Caco-2 (cell line): ENCODE measurements around the gene PITRM1. TPM values are rescaled to one million over a fixed set of nuclear protein-coding genes. Genes with fewer than 3 reads are reported as not detected.

ENCODE experiments used
- BruUV-seq: library from RNA; stranded (reverse); fragments of 400-500 nt; replicated peaks from 2 replicates; lab custom pipeline; 2021; lab: Mats Ljungman, UMichigan
- CTCF ChIA-PET: fragments of 300-600 bp; sonication (Branson Sonifier 250); formaldehyde crosslinking; loops from one replicate; lab custom pipeline; 2022; ENCODE audit warnings: antibody characterized with exemption; lab: Charles Lee
- POLR2A ChIA-PET: fragments of 300-600 bp; sonication (Branson Sonifier 250); formaldehyde crosslinking; loops from one replicate; lab custom pipeline; 2022; ENCODE audit warnings: antibody characterized with exemption; lab: Charles Lee
- DNase-seq, 2 experiments: peaks; one replicate each; pipeline versions ENCODE4 v3.0.0 to v3.0.0-alpha.2; 2020 to 2022
- H3K27me3 ChIP-seq: replicated peaks from 2 replicates; pipeline ENCODE4 v1.6.0; 2011; ENCODE audit warnings: low read length; ENCODE audit not compliant: control insufficient read depth, insufficient read depth
- H3K36me3 ChIP-seq: 2 replicates; pipeline ENCODE4 v1.5.1; 2011; ENCODE audit warnings: low read length; ENCODE audit not compliant: control insufficient read depth, insufficient read depth
- H3K4me1 ChIP-seq: fragments of 250-450 bp; sonication (Bioruptor Pico); 2 replicates; pipeline ENCODE4 v1.5.1; 2020; ENCODE audit warnings: mild to moderate bottlenecking
- H3K4me3 ChIP-seq: 2 replicates; pipeline ENCODE4 v1.5.1; 2011; ENCODE audit warnings: low read depth, mild to moderate bottlenecking, control low read depth, low read length
- H3K9me3 ChIP-seq: fragments of 250-450 bp; sonication (Bioruptor Pico); 2 replicates; pipeline ENCODE4 v1.5.1; 2020; ENCODE audit warnings: mild to moderate bottlenecking, moderate library complexity
- H3K27ac Mint-ChIP-seq: one replicate; pipeline ENCODE4 v1.8.0; 2022; ENCODE audit warnings: mixed read lengths; ENCODE audit not compliant: unreplicated experiment
- H3K27me3 Mint-ChIP-seq: one replicate; pipeline ENCODE4 v1.8.0; 2022; ENCODE audit warnings: mixed read lengths; ENCODE audit not compliant: insufficient read depth, unreplicated experiment
- H3K36me3 Mint-ChIP-seq: one replicate; pipeline ENCODE4 v1.8.0; 2022; ENCODE audit warnings: mild to moderate bottlenecking, mixed read lengths; ENCODE audit not compliant: insufficient read depth, unreplicated experiment
- H3K4me1 Mint-ChIP-seq: one replicate; pipeline ENCODE4 v1.8.0; 2022; ENCODE audit warnings: low read depth, mixed read lengths; ENCODE audit not compliant: unreplicated experiment
- H3K4me3 Mint-ChIP-seq: one replicate; pipeline ENCODE4 v1.8.0; 2022; ENCODE audit warnings: mild to moderate bottlenecking, moderate library complexity, mixed read lengths; ENCODE audit not compliant: unreplicated experiment
- H3K9me3 Mint-ChIP-seq: one replicate; pipeline ENCODE4 v1.8.0; 2022; ENCODE audit warnings: mixed read lengths; ENCODE audit not compliant: unreplicated experiment
- CTCF ChIP-seq, 2 experiments: fragments of 200-600 bp in 1 of 2; IDR thresholded peaks; 1 replicate in 1 of 2; 2 replicates in 1 of 2; pipeline versions ENCODE4 v1.5.1 to v1.8.0; 2011 to 2022; ENCODE audit warnings: antibody characterized with exemption in 1 of 2, control low read depth in 1 of 2, inconsistent platforms in 1 of 2, low read depth in 1 of 2, low read length in 1 of 2, mild to moderate bottlenecking in 1 of 2, moderate library complexity in 1 of 2; ENCODE audit not compliant: insufficient read depth in 1 of 2, severe bottlenecking in 1 of 2, unreplicated experiment in 1 of 2
- intact Hi-C: fragments of 100-400 bp; cut with micrococcal nuclease; formaldehyde crosslinking; loops from one replicate; pipeline ENCODE4 v1.10.0; 2022; ENCODE audit not compliant: unreplicated experiment
- total RNA-seq: library from RNA; stranded (reverse); gene quantifications from 2 replicates; pipeline ENCODE4 v1.2.3, GENCODE V29; 2022

Gene PITRM1
- total RNA-seq, 1 experiment from 2014 or later = 80.5 TPM

DNA sequence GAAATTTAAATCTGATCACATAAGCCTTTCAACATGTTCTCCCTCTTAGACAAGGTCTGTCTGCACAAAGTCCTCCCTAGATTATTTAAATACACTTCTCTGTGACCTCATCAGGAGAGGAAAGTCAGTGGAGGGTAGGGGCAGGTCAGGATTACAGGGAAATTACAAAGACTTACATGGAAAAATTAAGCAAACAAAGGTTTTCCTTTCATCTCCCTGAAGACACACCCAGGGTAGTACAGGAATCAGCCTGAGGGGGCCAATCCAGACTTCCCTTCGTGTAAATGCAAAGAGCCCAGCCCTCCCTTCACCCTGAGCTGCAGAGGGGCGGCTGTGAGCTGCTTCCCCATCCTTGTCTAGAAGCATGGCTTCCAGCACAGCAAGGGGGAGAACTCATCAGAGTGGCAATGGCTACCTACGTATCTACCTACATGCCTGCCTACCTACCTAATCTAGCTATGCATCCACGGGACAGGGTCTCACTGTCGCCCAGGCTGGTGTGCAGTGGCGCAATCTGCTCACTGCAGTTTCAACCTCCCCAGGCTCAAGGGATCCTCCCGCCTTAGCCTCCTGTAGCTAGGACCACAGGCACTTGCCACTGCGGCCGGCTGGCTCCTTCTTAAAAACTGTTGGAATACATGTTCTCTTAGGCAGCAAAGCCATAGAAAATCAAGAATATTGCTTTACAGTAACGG, 33.2 kb downstream of the PITRM1 start:
- Histone ChIP-seq H3K4me1 (0 out of 2 replicates have a peak, but pooled peaks cover 11% of the 10 kb centered on the region), H3K9me3 (no peaks in the 10 kb centered on the region), H3K36me3 (peaks cover 13% of the 10 kb centered on the region), H3K27me3 (no peaks in the 10 kb centered on the region), H3K4me3 (no peak overlapping the region)
- Mint-ChIP-seq H3K27me3 (no peaks in the 10 kb centered on the region), H3K9me3 (no peaks in the 10 kb centered on the region), H3K4me3 (no peak overlapping the region), H3K36me3 (peaks cover 98% of the 10 kb centered on the region), H3K4me1 (peaks cover 9% of the 10 kb centered on the region), H3K27ac (peak overlapping the region; percentile 63)
- ChIA-PET POLR2A (interaction anchor here (0.5 kb wide), 1 partner anchor 63 kb away, joined by 4 read pairs; no protein-coding TSS in a partner anchor), CTCF (no interaction called here)
- no peak for TF ChIP-seq CTCF (IDR thresholded peaks at IDR 0.05; ENCODE audit: insufficient read depth in 1 of 2, low read depth in 1 of 2, low read length in 1 of 2, severe bottlenecking in 1 of 2, unreplicated experiment in 1 of 2)
- BruUV-seq = no TSS peak
- intact Hi-C loops = no loop called here
- peak in 1 of 2 experiments; percentile 53 for DNase-seq

DNA sequence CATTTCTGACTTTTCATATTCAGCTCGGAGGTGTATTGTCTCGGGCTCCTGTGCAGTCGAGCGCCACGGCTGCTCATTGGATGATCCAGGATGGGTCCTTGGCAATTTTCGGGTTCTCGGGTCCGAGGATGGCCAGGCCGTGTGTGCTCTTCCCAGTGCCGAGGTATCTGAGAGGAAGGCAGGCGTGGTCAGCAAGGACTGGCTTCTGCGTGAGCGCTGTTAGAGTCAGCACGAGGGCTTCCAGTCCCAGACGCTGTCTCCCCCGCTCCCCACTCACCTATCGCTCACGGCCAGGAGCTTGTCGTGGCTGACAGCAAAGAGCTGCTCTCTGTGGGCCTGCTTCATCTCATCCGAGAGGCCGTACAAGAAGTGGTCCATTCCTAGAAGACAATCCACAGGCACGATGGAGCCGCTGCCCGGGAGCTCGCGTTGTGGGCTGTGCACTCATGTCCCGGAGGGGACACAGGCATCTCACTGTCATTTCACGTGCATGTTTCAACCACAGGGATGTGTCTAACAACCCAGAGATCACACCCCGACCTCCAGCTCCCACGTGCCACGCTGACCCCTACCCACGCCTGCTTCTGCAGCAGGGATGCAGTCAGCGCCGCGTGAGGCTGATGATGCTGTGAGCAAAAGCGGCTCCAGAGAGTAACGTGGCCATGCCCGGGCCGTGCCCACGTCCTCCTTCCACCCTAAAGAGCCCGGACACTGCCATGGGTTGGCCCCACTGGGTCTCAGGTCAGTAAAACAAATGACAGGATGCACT, 34.4 kb downstream of the PITRM1 start:
- BruUV-seq = no TSS peak
- H3K36me3 Mint-ChIP-seq = peaks cover 98% of the 10 kb centered on the region

More for the DNA sequence above, 34.4 kb downstream of the PITRM1 start:
- H3K4me3 Mint-ChIP-seq = no peak overlapping the region
- H3K4me1 Mint-ChIP-seq = peaks cover 9% of the 10 kb centered on the region
- Histone ChIP-seq H3K4me1 (0 out of 2 replicates have a peak, but pooled peaks cover 11% of the 10 kb centered on the region), H3K4me3 (no peak overlapping the region), H3K27me3 (no peaks in the 10 kb centered on the region), H3K9me3 (no peaks in the 10 kb centered on the region), H3K36me3 (peaks cover 15% of the 10 kb centered on the region)
- no peaks in the 10 kb centered on the region for H3K27me3 Mint-ChIP-seq
- POLR2A ChIA-PET = interaction anchor here (0.6 kb wide), 1 partner anchor 24 kb away, joined by 4 read pairs; no protein-coding TSS in a partner anchor
- peak overlapping the region; percentile 63 for H3K27ac Mint-ChIP-seq
- CTCF ChIA-PET = no interaction called here
- intact Hi-C loops = no loop called here
- no peak for DNase-seq
- H3K9me3 Mint-ChIP-seq = no peaks in the 10 kb centered on the region
- no peak for TF ChIP-seq CTCF (IDR thresholded peaks at IDR 0.05; ENCODE audit: insufficient read depth in 1 of 2, low read depth in 1 of 2, low read length in 1 of 2, severe bottlenecking in 1 of 2, unreplicated experiment in 1 of 2)
